ENCODE data around the gene RTKN2. TPM values are rescaled to one million over a fixed set of nuclear protein-coding genes. Genes with fewer than 3 reads are reported as not detected.

The RTKN2 gene
- polyA plus RNA-seq, 3 donors, result 0.07 to 0.08 TPM; not detected in 1

- WGBS (ENCODE audit: insufficient coverage), result no CpG with 5 or more reads among the region's 2 CpGs
- H3K9me3 ChIP-seq (replicated peaks in 1 of 2; ENCODE audit: control insufficient read depth in 1 of 2, insufficient read depth in 1 of 2, low read length in 2 of 2), result no peaks in the 10 kb centered on the region
- H3K27ac ChIP-seq (ENCODE audit: low read depth in 1 of 2, low read length in 2 of 2), result no peak overlapping the region
- no peaks in the 10 kb centered on the region for H3K4me1 ChIP-seq (ENCODE audit: control insufficient read depth in 1 of 2, insufficient read depth in 2 of 2, low read length in 2 of 2)
- H3K36me3 Mint-ChIP-seq, result no peaks in the 10 kb centered on the region
- H3K27me3 ChIP-seq (ENCODE audit: control insufficient read depth in 2 of 2, insufficient read depth in 2 of 2, low read length in 2 of 2), result no peaks in the 10 kb centered on the region
- H4K20me1 ChIP-seq (ENCODE audit: insufficient read depth, low read length), result no peaks in the 10 kb centered on the region
- peaks cover 1 to 7% (median 5%) of the 10 kb centered on the region in 3 donors for H3K27me3 Mint-ChIP-seq (ENCODE audit: low read depth in 3 of 3)
- no peak overlapping the region for H3K4me3 Mint-ChIP-seq
- H3K27ac Mint-ChIP-seq, result no peak overlapping the region
- H3K9me3 Mint-ChIP-seq, result peaks cover 0 to 3% (median 0%) of the 10 kb centered on the region in 7 donors
- no peak overlapping the region for H2AFZ ChIP-seq (ENCODE audit: insufficient read depth, low read depth, low read length, poor library complexity, severe bottlenecking)
- H3K9ac ChIP-seq (ENCODE audit: insufficient read depth, low read length, poor library complexity, severe bottlenecking), result no peak overlapping the region
- H3K4me3 ChIP-seq (replicated peaks in 1 of 3; ENCODE audit: low read depth in 2 of 3, low read length in 3 of 3), result no peak overlapping the region
- H3K4me1 Mint-ChIP-seq, result peaks cover 3% of the 10 kb centered on the region
- no peaks in the 10 kb centered on the region for H3K36me3 ChIP-seq (replicated peaks in 1 of 2; ENCODE audit: control insufficient read depth in 1 of 2, insufficient read depth in 2 of 2, low read length in 2 of 2)
- intact Hi-C loops (cut with micrococcal nuclease), result no loop called here
- no peaks in the 10 kb centered on the region for H3K79me2 ChIP-seq (ENCODE audit: insufficient read depth, low read length)
- no peak for TF ChIP-seq CTCF (IDR thresholded peaks at IDR 0.05)
- H3K4me2 ChIP-seq (replicated peaks; ENCODE audit: extremely low read depth, low read length, poor library complexity, severe bottlenecking), result no peak overlapping the region
- no peak for DNase-seq
Measured at GRCh38 chr10:62309254-62309653, 40.6 kb upstream of the RTKN2 start.

- Histone ChIP-seq H3K27me3 (ENCODE audit: control insufficient read depth in 2 of 2, insufficient read depth in 2 of 2, low read length in 2 of 2) (no peaks in the 10 kb centered on the region), H3K9me3 (replicated peaks in 1 of 2; ENCODE audit: control insufficient read depth in 1 of 2, insufficient read depth in 1 of 2, low read length in 2 of 2) (no peaks in the 10 kb centered on the region), H3K9ac (ENCODE audit: insufficient read depth, low read length, poor library complexity, severe bottlenecking) (no peak overlapping the region), H3K27ac (ENCODE audit: low read depth in 1 of 2, low read length in 2 of 2) (no peak overlapping the region), H4K20me1 (ENCODE audit: insufficient read depth, low read length) (no peaks in the 10 kb centered on the region), H2AFZ (ENCODE audit: insufficient read depth, low read depth, low read length, poor library complexity, severe bottlenecking) (no peak overlapping the region), H3K36me3 (replicated peaks in 1 of 2; ENCODE audit: control insufficient read depth in 1 of 2, insufficient read depth in 2 of 2, low read length in 2 of 2) (no peaks in the 10 kb centered on the region), H3K4me1 (ENCODE audit: control insufficient read depth in 1 of 2, insufficient read depth in 2 of 2, low read length in 2 of 2) (no peaks in the 10 kb centered on the region), H3K79me2 (ENCODE audit: insufficient read depth, low read length) (no peaks in the 10 kb centered on the region), H3K4me3 (replicated peaks in 1 of 3; ENCODE audit: low read depth in 2 of 3, low read length in 3 of 3) (no peak overlapping the region), H3K4me2 (replicated peaks; ENCODE audit: extremely low read depth, low read length, poor library complexity, severe bottlenecking) (no peak overlapping the region)
- intact Hi-C loops (cut with micrococcal nuclease), result no loop called here
- peaks cover 1 to 7% (median 4%) of the 10 kb centered on the region in 3 donors for H3K27me3 Mint-ChIP-seq (ENCODE audit: low read depth in 3 of 3)
- no peaks in the 10 kb centered on the region for H3K36me3 Mint-ChIP-seq
- H3K4me1 Mint-ChIP-seq, result peaks cover 3% of the 10 kb centered on the region
- no peak overlapping the region for H3K27ac Mint-ChIP-seq
- no peak for DNase-seq
- H3K9me3 Mint-ChIP-seq, result peaks cover 0 to 3% (median 0%) of the 10 kb centered on the region in 7 donors
- no peak for TF ChIP-seq CTCF (IDR thresholded peaks at IDR 0.05)
- H3K4me3 Mint-ChIP-seq, result no peak overlapping the region
Measured at GRCh38 chr10:62308101-62308500, 39.5 kb upstream of the RTKN2 start.

Measured in CD14-positive monocyte (primary cell).